Measurements from ENCODE around the gene SLAIN2.

DNA sequence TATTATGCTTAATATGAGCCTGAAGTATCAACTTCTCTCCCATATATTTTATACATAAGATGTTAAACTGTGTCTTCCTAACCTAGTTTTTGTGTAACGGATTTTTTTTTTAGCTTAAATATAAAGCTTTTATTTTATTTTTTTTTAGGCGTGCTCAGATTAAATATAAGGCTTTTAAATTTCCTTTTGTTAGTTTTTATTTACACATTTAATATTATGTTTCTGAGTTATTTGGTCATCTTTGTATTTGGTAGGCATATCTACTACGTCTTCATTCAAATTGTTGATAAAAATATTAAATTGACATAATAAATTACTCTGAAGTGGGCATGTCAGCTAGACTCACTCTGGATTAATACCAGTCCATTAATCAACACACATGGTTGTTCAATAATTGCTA, 4.2 kb downstream of the SLAIN2 start:
- TF ChIP-seq, protein P1, sequence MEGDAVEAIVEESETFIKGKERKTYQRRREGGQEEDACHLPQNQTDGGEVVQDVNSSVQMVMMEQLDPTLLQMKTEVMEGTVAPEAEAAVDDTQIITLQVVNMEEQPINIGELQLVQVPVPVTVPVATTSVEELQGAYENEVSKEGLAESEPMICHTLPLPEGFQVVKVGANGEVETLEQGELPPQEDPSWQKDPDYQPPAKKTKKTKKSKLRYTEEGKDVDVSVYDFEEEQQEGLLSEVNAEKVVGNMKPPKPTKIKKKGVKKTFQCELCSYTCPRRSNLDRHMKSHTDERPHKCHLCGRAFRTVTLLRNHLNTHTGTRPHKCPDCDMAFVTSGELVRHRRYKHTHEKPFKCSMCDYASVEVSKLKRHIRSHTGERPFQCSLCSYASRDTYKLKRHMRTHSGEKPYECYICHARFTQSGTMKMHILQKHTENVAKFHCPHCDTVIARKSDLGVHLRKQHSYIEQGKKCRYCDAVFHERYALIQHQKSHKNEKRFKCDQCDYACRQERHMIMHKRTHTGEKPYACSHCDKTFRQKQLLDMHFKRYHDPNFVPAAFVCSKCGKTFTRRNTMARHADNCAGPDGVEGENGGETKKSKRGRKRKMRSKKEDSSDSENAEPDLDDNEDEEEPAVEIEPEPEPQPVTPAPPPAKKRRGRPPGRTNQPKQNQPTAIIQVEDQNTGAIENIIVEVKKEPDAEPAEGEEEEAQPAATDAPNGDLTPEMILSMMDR (IDR thresholded peaks at IDR 0.05) = no peak
- TF ChIP-seq POLR2A (IDR thresholded peaks at IDR 0.05) (no peak), POLR2AphosphoS5 (IDR thresholded peaks at IDR 0.05) (no peak), EP300 (IDR thresholded peaks at IDR 0.05) (no peak)
